Mucosa of gallbladder (tissue), 1 donor: ENCODE results near the gene CHIT1. TPM values are rescaled to one million over a fixed set of nuclear protein-coding genes. Genes with fewer than 3 reads are reported as not detected.
"Not testable (repeated sequence)": the region's sequence is repeated elsewhere in the genome, so short reads cannot be mapped to it uniquely, and the experiment has no call there.

Experiments used
- DNase-seq: peaks from one replicate; pipeline ENCODE4 v3.0.0-alpha.2; 2020; ENCODE audit warnings: low spot score
- total RNA-seq: library from RNA; stranded (reverse); gene quantifications from one replicate; pipeline ENCODE4 v1.2.1, GENCODE V29; 2021
- donor health status: DM: no; HTN: no; CAD: no.

CHIT1 gene
- total RNA-seq, 1 donor from 2014 or later, result 0.06 TPM

- DNase-seq, result no peak
These were observed 36.1 kb upstream of the CHIT1 start for GRCh38 chr1:203265541-203265940.

DNA sequence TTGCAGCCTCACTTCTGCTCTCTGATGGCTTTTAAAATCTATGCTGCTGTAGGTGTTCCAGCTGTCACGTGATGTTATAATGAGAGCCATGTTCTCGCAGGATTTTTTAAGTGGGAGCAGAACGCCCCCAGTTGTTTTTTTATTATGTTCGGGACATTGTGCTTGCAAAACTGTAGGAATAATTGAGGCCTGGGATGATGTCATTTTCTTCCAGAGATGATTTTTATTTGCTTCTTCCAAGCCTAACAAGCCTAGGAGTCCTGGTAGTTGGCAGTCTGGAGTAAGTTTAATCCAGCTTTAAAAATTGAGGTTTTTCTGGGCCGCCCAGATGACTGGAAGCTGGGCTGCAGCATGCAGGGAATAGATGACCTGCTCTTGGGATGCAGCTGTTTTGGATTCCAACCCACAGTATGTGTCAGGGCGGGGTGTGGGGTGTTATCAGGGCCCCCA lies 34.6 kb upstream of the CHIT1 start:
- DNase-seq, result no peak

DNA sequence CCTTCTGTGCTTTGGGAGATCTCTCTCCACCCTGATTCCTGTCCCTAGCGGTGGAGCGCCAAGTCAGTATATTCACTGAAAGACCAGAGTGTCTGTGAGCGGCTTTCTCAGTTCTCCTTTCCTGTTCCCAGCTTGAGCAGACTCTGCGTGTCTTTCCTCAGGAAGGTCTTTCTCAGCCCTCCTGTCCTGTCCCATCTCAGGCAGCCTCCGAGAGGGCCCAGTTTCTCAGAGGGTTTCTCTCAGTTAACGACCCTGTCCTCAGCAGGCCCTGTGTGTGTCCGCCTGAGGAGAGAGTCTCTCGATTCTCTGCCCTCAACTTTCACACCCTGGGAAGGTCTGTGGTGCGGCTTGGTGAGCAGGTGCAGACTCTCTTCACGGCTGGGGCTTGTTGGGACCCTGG lies 34.0 kb upstream of the CHIT1 start:
- no peak for DNase-seq

GRCh38 chr1:203256636-203257035 lies 27.2 kb upstream of the CHIT1 start:
- DNase-seq, result not testable (repeated sequence)

- DNase-seq, result not testable (repeated sequence)
These were observed 25.3 kb upstream of the CHIT1 start for GRCh38 chr1:203254782-203255181.

DNA sequence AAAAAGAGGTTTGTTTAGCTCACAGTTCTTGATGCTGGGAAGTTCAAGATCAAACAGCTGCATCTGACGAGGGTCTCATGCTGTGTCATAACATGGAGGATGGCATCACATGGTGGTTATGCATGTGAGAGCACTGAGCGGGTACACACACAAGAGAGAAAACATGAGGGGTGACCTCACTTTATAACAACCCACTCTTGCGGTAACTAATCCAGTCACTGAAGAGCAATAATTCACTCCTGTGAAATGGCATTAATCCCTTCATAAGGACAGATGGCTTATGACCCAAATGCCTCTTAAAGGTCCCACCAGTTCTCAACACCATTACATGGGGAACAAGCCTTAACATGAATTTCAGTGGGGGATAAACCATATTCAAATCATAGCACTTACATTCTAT lies 23.2 kb upstream of the CHIT1 start:
- no peak for DNase-seq

DNA sequence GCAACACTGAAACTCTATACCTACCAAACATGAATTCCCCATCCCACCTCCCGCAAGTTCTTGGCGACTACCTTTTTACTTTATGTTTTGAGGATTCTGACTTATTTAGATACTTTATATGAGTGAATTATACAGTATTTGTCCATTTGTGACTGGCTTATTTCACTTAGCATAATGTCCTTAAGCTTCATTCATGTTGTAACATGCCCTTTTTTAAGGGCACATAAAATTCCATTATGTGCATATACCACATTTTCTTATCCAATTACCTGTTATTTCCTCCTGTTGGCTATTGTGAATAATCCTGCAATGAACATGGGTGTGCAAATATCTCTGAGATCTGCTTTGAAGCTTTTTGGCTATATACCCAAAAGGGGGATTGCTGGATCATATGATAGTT lies 22.0 kb upstream of the CHIT1 start:
- no peak for DNase-seq

- DNase-seq, result no peak
These were observed 21.4 kb upstream of the CHIT1 start for GRCh38 chr1:203250911-203251310.

- no peak for DNase-seq
These were observed 15.3 kb upstream of the CHIT1 start for GRCh38 chr1:203244776-203245175.

- DNase-seq, result not testable (repeated sequence)
These were observed 12.2 kb upstream of the CHIT1 start for GRCh38 chr1:203241708-203242107.

DNA sequence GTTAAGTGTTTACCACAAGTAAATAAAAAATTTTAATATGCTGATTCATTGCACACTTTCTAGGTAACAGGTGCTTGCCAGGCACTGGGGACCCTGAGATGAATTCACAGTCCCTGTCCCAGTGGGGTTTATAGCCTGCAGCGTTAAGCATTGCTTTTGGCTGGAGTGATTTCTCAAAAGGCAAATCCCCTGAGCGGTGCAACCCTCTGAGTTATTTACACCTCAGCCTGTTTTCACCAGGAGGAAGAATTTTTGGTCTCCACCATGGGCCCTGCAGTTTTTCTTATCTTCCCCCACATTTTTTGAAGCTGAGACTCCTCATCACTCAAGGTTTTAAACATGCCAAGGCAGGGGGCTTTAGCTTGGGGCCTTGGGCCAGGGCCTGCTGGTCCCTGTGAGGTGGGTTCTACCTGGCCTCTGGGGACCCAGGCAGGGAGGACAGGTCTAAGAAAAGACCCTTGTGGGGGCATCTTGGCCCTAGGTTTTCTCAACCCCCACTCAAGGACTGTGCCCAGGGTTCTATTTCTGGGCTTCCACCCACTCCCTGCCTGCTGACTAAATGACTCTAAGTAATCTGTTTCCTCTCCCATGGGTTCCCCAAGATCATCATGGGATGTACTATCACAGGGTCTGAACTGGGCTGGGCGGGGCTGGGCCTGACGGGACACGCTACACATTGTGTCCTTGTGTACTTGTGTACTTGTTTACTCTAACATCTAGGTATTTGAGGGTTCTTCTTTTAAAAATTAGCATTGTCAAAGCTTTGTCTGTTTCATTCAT lies 10.2 kb upstream of the CHIT1 start:
- DNase-seq, result no peak

DNA sequence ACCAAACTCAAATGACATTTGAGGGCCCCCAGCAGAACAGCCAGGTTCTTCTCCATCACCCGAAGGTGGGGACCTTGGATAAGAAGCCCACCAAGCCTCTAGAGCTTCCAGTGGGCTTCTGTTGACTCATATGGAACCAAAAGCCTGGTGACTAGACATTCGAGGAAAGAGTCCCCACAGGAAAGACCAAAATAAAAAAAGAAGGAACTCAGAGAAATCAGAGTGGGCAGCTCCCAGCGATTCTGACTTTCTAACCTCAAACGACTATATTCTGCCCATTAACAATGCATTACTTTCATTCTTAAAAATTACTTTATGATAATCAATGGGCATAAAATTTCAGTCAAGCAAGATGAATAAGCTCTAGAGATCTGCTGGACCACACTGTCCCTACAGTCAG lies 9.6 kb upstream of the CHIT1 start:
- DNase-seq, result no peak

GRCh38 chr1:203238535-203238934 lies 9.1 kb upstream of the CHIT1 start:
- DNase-seq, result no peak

GRCh38 chr1:203234901-203235300 lies 5.4 kb upstream of the CHIT1 start:
- not testable (repeated sequence) for DNase-seq

GRCh38 chr1:203228670-203229069 lies 803 bp downstream of the CHIT1 start:
- DNase-seq, result no peak

GRCh38 chr1:203227371-203228083 lies 1.9 kb downstream of the CHIT1 start:
- DNase-seq, result no peak

- no peak for DNase-seq
These were observed 4.4 kb downstream of the CHIT1 start for GRCh38 chr1:203225071-203225470.

GRCh38 chr1:203223012-203223775 lies 6.3 kb downstream of the CHIT1 start:
- DNase-seq, result no peak

DNA sequence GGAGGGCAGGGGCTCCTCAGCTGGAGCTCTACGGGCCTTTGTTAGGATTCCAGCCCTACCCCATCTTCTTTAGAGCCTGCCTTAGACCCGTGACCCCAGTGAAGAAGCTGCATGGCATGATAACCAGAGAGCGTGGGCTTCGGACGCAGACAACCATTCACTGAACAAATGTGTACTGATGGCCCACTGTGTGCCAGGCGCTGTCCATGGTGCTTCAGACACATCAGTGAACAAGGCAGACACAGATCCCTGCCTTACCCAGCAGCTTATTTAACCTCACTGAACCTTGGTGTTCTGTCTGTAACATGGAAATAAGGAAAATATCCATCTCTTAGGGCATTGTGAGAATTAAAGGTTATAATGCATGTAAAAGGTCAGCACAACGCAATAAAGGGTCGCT lies 9.5 kb downstream of the CHIT1 start:
- DNase-seq, result no peak

DNA sequence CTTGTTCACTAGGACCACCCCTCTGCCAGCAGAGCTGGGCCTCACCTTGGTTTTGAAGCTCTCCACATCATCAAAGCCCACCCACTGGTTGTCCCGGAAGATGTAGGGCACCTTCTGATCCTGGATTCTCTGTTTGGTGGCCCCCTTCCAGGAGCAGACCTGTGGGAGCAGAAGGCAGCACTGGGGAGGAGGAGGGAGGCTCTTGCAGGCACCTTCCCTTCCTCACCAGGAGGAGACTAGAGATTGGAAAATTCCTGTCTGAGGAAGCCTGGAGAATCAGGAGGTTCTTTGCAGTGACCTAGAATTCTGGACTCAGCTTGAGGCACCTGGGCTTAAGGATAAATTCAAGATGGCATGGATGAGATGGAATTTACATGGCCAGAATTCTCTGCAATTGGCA lies 10.3 kb downstream of the CHIT1 start:
- DNase-seq, result no peak

GRCh38 chr1:203217668-203218067 lies 11.8 kb downstream of the CHIT1 start:
- no peak for DNase-seq

DNA sequence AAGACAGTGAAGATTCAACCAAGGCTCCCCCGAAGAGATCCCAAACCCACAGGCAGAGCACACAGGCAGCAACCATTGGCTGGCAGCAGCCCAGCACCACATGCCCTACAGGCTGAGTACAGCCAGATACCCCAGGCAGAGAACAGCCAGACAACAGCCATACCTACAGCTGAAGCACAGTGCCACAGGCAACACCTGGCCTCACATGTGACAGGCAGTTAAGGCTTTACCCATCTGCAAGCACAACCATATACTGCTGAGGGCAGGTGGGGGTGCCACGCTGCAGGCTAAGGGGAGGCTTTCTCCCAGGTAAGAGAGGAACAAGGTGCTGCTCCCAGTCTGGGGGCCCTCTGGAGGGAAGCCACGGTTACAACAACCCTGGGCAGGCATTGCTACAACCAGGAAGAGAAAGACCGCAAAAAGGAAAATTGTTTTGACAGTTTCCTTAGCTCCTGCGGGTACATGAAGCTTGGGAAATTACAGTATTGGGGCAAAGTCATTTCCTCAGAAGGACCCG lies 12.3 kb downstream of the CHIT1 start:
- DNase-seq, result no peak
